Lower leg skin (tissue), 4 donors: ENCODE data around the gene UTP14A. TPM values are rescaled to one million over a fixed set of nuclear protein-coding genes. Genes with fewer than 3 reads are reported as not detected.

Source experiments
- DNase-seq, 2 donors: peaks; one replicate each; pipeline ENCODE4 v3.0.0-alpha.2; 2019; ENCODE audit warnings: low spot score in 2 of 2
- H3K4me3 ChIP-seq: fragments of 200-600 bp; sonication (generic); 2 replicates; pipeline ENCODE4 v1.5.1; 2017; ENCODE audit warnings: mild to moderate bottlenecking, low read depth; ENCODE audit not compliant: poor library complexity, severe bottlenecking
- POLR2A ChIP-seq, 2 donors: fragments of 450-650 bp; IDR thresholded peaks; one replicate each; pipeline ENCODE4 v1.6.1; 2016 to 2017; ENCODE audit warnings: antibody characterized with exemption in 2 of 2, mild to moderate bottlenecking in 1 of 2, moderate library complexity in 1 of 2
- WGBS, 2 donors: methylation state at CpG; one replicate each; pipeline ENCODE4 v1.1.5; 2018; 5-methylcytosine and 5-hydroxymethylcytosine counted together
- intact Hi-C: fragments of 100-400 bp; cut with DNase I; formaldehyde crosslinking; loops from one replicate; pipeline ENCODE4 v1.15.0; 2023; ENCODE audit warnings: low total_unique reads
- total RNA-seq, 4 donors: library from RNA; depleted of rRNA; stranded (reverse); fragments of >200 nt; gene quantifications; one replicate each; pipeline ENCODE4 v1.1.0, GENCODE V29; 2016
- TF ChIP-seq, protein P1 (sequence below), 3 donors: fragments of 450-650 bp; IDR thresholded peaks; one replicate each; pipeline ENCODE4 v1.5.1; 2016; ENCODE audit warnings: antibody characterized with exemption in 3 of 3, mild to moderate bottlenecking in 3 of 3, moderate library complexity in 2 of 3

The UTP14A gene
- total RNA-seq, 4 donors from 2014 or later = 10.5 to 12.6 (median 11.1) TPM

- no peak for TF ChIP-seq POLR2A (IDR thresholded peaks at IDR 0.05)
- TF ChIP-seq, protein P1, sequence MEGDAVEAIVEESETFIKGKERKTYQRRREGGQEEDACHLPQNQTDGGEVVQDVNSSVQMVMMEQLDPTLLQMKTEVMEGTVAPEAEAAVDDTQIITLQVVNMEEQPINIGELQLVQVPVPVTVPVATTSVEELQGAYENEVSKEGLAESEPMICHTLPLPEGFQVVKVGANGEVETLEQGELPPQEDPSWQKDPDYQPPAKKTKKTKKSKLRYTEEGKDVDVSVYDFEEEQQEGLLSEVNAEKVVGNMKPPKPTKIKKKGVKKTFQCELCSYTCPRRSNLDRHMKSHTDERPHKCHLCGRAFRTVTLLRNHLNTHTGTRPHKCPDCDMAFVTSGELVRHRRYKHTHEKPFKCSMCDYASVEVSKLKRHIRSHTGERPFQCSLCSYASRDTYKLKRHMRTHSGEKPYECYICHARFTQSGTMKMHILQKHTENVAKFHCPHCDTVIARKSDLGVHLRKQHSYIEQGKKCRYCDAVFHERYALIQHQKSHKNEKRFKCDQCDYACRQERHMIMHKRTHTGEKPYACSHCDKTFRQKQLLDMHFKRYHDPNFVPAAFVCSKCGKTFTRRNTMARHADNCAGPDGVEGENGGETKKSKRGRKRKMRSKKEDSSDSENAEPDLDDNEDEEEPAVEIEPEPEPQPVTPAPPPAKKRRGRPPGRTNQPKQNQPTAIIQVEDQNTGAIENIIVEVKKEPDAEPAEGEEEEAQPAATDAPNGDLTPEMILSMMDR (IDR thresholded peaks at IDR 0.05) = no peak
- 79 to 100% methylated on average over 4 of the region's 4 CpGs for WGBS, 2 donors
- intact Hi-C loops = no loop called here
- no peak for DNase-seq
- no peak overlapping the region for H3K4me3 ChIP-seq
Observed at GRCh38 chrX:129953881-129954280, 47.9 kb downstream of the UTP14A start.

GRCh38 chrX:129954804-129955203 lies 48.8 kb downstream of the UTP14A start:
- DNase-seq = no peak
- no peak overlapping the region for H3K4me3 ChIP-seq
- TF ChIP-seq POLR2A (IDR thresholded peaks at IDR 0.05) = no peak
- TF ChIP-seq, protein P1 (IDR thresholded peaks at IDR 0.05) = no peak
- intact Hi-C loops = no loop called here
- 42 to 89% methylated on average over 2 to 3 of the region's 3 CpGs for WGBS, 2 donors

GRCh38 chrX:129955682-129956081 lies 49.7 kb downstream of the UTP14A start:
- intact Hi-C loops = no loop called here
- no peak for DNase-seq
- no peak overlapping the region for H3K4me3 ChIP-seq
- TF ChIP-seq POLR2A (IDR thresholded peaks at IDR 0.05) = no peak
- TF ChIP-seq, protein P1 (IDR thresholded peaks at IDR 0.05) = no peak
- WGBS, 2 donors = 85 to 100% methylated on average over 3 of the region's 3 CpGs

DNA sequence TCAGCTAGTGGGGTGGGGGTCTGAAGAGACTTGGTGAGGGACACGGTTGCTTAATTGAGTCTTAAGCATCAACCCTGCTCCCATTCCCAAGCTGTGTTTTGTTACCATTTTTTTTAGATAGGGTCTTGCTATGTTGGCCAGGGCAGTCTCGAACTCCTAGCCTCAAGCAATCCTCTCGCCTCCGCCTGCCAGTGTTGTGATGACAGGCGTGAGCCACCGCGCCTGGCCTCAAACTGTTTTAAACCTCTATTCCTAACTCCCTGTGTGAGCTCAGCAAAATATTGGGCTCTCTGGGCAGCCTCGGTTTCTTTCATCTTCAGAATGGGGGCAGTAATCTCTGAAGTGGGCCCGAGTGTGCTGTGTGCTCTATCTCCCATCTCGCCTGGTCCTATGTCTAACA lies 50.2 kb downstream of the UTP14A start:
- TF ChIP-seq, protein P1 (IDR thresholded peaks at IDR 0.05) = no peak
- no peak for TF ChIP-seq POLR2A (IDR thresholded peaks at IDR 0.05)
- intact Hi-C loops = no loop called here
- DNase-seq = no peak
- no peak overlapping the region for H3K4me3 ChIP-seq
- 84 to 86% methylated on average over 10 of the region's 10 CpGs for WGBS, 2 donors

- intact Hi-C loops = no loop called here
- H3K4me3 ChIP-seq = no peak overlapping the region
- DNase-seq = no peak
- 32 to 42% methylated on average over 3 to 20 of the region's 20 CpGs for WGBS, 2 donors
- TF ChIP-seq POLR2A (IDR thresholded peaks at IDR 0.05) = no peak
- TF ChIP-seq, protein P1 (IDR thresholded peaks at IDR 0.05) = no peak
Observed at GRCh38 chrX:129956765-129957164, 50.8 kb downstream of the UTP14A start.
